NCI-H526 (cell line): ENCODE data around the gene KCNK6.
"Not testable (repeated sequence)": the region's sequence is repeated elsewhere in the genome, so short reads cannot be mapped to it uniquely, and the experiment has no call there.

Source experiments
- DNase-seq, 2 experiments: peaks; one replicate each; lab custom pipeline; 2025; lab: John Stamatoyannopoulos, UW

KCNK6 gene

GRCh38 chr19:38362076-38362945, 42.7 kb downstream of the KCNK6 start:
- peak; percentile 33 to 88 for DNase-seq

DNA sequence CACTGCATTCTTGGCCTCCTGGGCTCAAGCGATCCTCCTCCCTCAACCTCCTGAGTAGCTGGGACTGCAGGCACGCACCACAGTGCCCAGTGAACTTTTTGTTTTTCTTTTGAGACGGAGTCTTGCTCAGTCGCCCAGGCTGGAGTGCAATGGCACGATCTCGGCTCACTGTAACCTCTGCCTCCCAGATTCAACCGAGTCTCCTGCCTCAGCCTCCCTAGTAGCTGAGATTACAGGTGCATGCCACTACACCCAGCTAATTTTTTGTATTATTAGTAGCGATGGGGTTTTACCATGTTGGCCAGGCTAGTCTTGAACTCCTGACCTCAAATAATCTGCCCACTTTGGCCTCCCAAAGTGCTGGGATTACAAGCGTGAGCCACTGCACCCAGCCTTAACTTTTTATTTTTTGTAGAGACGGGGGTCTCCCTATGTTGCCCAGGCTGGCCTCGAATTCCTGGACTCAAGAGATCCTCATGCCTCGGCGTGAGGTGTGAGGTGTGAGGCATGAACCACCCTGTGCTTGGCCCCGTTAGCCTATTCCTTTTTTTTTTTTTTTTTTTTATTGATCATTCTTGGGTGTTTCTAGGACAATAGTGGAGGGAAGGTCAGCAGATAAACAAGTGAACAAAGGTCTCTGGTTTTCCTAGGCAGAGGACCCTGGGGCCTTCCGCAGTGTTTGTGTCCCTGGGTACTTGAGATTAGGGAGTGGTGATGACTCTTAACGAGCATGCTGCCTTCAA, 43.5 kb downstream of the KCNK6 start:
- not testable (repeated sequence) for DNase-seq

GRCh38 chr19:38367041-38367440, 47.4 kb downstream of the KCNK6 start:
- no peak for DNase-seq

GRCh38 chr19:38369584-38369983, 49.9 kb downstream of the KCNK6 start:
- DNase-seq = no peak

GRCh38 chr19:38370299-38370698, 50.7 kb downstream of the KCNK6 start:
- no peak for DNase-seq

- DNase-seq = no peak
Observed at GRCh38 chr19:38371081-38371480, 51.4 kb downstream of the KCNK6 start.

DNA sequence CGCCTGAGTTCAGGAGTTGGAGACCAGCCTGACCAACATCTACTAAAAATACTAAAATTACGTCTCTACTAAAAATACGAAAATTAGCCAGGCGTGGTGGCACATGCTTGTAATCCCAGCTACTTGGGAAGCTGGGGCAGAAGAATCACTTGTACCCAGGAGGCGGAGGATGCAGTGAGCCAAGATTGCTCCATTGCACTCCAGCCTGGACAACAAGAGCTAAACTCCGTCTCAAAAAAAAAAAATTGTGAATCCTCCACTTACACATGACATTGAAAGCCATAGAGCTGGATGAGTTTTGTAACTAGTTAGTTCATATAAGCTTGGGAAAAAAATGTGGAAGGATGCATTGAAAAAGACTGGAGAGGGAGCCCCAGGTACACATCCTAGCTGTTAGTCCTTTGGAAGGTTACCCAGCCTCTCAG, 54.3 kb downstream of the KCNK6 start:
- no peak for DNase-seq

DNA sequence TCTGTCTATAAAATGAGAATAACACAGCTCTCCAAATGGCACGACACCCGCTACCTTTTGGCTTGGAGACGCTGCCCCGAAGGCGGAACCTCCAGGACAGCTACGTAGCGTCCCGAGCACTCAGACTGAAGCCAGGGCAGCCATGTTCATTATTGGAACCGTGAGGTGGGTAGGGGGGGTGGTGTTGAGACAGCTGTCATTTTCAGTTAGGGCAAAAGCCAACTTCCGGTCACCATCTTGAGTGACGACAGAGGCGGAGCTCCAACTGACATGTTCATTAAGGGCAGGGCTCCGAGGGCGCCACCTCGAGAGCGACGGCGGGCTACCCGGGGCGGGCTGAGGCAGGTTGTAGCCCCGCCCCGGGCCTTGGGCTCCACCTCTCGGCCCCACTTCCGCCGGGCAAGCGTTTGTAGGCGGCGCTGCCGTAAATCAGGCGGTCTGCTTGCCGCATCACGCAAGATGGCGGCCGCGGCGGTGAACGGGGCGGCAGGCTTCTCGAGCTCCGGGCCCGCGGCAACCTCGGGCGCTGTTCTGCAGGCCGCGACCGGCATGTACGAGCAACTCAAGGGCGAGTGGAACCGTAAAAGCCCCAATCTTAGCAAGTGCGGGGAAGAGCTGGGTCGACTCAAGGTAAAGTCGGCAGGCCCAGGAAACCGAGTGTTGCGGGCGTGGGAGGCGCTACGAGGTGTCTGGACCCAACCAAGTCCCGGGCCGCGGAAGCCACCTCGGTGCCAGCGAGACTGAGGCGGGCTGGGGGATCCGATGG, 54.9 kb downstream of the KCNK6 start, which contains the start of gene PSMD8:
Gene PSMD8 (plus strand): TSS at position 240 of the 766 bp plus-strand sequence. CDS start 31 bp downstream, at position 271.
- peak; percentile 99 to 100 for DNase-seq

GRCh38 chr19:38375098-38375493, 55.5 kb downstream of the KCNK6 start:
- no peak for DNase-seq

DNA sequence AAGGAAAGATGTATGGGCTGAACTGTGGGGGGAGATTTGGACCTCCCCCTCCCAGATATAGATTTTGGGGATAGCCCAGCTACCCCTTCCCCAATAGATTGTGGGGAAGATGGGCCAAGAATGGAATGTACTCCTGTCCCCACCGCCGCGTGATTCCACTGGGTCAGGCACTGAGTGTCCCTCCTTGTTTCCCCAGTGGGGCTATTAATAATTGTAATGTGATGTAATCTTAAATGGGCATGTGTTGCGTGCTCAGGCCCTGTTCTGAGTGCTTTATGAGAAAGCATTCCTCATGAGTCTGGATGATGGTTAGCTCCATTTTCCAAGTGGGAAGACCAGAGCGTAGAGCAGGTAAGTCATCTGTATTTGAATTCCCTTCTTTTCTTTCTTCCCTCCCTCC, 56.1 kb downstream of the KCNK6 start:
- DNase-seq = no peak

DNA sequence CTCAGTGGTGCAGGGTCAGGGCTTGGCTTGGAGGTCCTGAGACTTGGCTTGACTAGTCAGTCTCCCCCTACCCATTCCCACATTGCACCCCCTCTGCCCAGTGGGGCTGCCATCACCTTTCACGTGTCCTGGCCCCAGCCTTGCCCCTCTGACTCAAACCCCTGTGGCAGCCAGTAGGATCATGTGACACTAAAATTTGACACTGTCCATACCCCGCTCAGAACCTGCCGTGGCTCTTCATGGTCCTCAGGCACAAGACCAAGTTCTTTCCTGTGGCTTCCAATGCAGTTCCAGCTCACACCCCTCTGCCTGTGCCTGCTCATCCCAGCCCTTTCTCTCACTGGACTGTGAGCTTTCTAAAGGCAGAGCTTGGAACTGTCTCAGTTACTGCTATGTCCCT, 56.9 kb downstream of the KCNK6 start:
- DNase-seq = no peak

DNA sequence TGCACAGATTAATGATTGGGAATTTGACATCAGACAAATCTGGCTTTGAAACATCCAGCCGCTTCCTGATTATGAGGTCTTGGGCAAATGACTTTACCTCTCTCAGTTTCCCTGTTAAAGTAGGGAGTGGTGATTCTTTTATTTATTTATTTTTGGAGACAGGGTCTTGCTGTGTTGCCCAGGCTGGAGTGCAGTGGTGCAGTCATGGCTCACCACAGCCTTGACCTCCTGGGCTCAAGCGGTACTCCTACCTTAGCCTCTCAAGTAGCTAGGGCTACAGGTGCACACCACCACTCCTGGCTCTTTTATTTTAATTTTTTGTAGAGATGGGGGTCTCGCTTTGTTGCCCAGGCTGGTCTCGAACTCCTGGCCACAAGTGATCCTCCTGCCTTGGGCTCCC, 57.4 kb downstream of the KCNK6 start:
- DNase-seq = no peak

DNA sequence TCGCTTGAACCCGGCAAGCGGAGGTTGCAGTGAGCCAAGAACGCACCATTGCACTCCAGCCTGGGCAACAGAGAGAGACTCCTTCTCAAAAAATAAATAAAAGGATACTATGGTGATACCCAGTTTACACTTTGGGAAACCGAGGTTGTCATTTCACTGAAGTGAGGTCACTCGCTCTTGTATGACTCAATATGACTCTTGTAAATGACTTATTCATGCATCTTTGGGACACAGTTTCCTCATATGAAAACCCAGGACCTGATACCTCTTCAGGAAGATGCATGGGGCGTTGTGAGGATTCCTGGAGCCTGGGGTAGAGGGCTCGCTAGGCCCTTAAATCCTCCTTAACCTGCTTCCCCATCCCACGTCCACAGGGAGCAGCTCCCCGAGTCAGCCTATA, 59.2 kb downstream of the KCNK6 start:
- no peak for DNase-seq

GRCh38 chr19:38381138-38381537, 61.5 kb downstream of the KCNK6 start:
- DNase-seq = no peak
